H7 (cell line): Measurements from ENCODE around the gene FILIP1. TPM values are rescaled to one million over a fixed set of nuclear protein-coding genes. Genes with fewer than 3 reads are reported as not detected.

ENCODE experiments used
- DNase-seq: peaks from one replicate; pipeline ENCODE4 v3.0.0; 2012
- H3K27me3 ChIP-seq: 2 replicates; pipeline ENCODE4 v1.6.0; 2011; ENCODE audit warnings: mild to moderate bottlenecking, low read length; ENCODE audit not compliant: control insufficient read depth, insufficient read depth
- H3K36me3 ChIP-seq: replicated peaks from 2 replicates; pipeline ENCODE4 v1.5.1; 2011; ENCODE audit warnings: low read length; ENCODE audit not compliant: control insufficient read depth, insufficient read depth
- H3K4me3 ChIP-seq: 2 replicates; pipeline ENCODE4 v1.5.1; 2011; ENCODE audit warnings: low read depth, mild to moderate bottlenecking, control low read depth, low read length, moderate library complexity; ENCODE audit not compliant: insufficient read depth
- total RNA-seq: library from RNA; depleted of rRNA; stranded (reverse); fragments of >200 nt; shearing (Covaris generic); gene quantifications from 2 replicates; pipeline ENCODE4 v1.2.3, GENCODE V29; 2014

The FILIP1 gene
- total RNA-seq, 1 experiment from 2014 or later = 1.4 TPM

DNA sequence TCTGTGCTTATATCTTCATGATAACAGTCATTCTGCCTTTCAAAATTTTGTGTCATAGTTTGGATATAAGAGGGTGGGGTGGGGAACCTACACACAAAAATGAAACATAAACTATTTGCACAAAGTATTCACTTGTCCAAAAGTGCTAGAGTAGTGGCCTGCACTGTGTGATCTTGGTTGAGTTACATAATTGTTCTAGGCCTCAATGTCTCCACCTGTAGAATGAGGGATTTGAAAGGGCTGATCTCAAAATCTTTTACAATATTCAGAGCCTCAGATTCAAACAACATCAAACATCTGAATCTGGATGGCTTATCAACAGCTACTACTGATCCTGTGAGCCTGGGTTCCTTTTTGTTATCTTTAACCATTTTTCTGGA lies 144.7 kb downstream of the FILIP1 start:
- no peaks in the 10 kb centered on the region for H3K36me3 ChIP-seq
- no peak for DNase-seq
- no peaks in the 10 kb centered on the region for H3K27me3 ChIP-seq
- H3K4me3 ChIP-seq = no peak overlapping the region

GRCh38 chr6:75347898-75348610 lies 145.5 kb downstream of the FILIP1 start:
- DNase-seq = no peak
- Histone ChIP-seq H3K4me3 (no peak overlapping the region), H3K36me3 (no peaks in the 10 kb centered on the region)

GRCh38 chr6:75345413-75345812 lies 148.2 kb downstream of the FILIP1 start:
- Histone ChIP-seq H3K4me3 (no peak overlapping the region), H3K27me3 (no peaks in the 10 kb centered on the region), H3K36me3 (no peaks in the 10 kb centered on the region)
- DNase-seq = no peak

More at GRCh38 chr6:75347898-75348610, 145.5 kb downstream of the FILIP1 start:
- H3K27me3 ChIP-seq = no peaks in the 10 kb centered on the region

- H3K4me3 ChIP-seq = no peak overlapping the region
- no peaks in the 10 kb centered on the region for H3K36me3 ChIP-seq
- no peaks in the 10 kb centered on the region for H3K27me3 ChIP-seq
- no peak for DNase-seq
Measured at GRCh38 chr6:75344455-75344854, 149.1 kb downstream of the FILIP1 start.

DNA sequence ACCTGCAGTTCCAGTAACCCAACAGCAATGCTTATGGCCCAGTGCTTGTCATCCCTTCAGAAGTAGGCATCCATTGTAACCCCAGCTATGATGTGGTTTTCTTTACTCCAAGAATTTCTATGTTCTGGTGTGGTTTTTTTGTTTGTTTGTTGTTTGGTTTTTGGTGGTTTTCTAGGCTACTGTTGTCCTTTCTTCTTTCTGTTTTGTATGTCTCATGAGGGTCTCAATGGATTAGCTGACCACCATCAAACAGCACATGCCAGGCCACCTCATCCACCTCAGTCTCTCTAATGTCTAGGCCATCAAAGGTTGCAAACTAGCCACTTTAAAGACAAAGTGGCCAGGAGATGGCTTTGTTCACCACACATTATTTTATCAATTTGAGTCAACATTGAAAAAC lies 149.6 kb downstream of the FILIP1 start:
- H3K4me3 ChIP-seq = no peak overlapping the region
- DNase-seq = no peak
- no peaks in the 10 kb centered on the region for H3K27me3 ChIP-seq
- no peaks in the 10 kb centered on the region for H3K36me3 ChIP-seq

DNA sequence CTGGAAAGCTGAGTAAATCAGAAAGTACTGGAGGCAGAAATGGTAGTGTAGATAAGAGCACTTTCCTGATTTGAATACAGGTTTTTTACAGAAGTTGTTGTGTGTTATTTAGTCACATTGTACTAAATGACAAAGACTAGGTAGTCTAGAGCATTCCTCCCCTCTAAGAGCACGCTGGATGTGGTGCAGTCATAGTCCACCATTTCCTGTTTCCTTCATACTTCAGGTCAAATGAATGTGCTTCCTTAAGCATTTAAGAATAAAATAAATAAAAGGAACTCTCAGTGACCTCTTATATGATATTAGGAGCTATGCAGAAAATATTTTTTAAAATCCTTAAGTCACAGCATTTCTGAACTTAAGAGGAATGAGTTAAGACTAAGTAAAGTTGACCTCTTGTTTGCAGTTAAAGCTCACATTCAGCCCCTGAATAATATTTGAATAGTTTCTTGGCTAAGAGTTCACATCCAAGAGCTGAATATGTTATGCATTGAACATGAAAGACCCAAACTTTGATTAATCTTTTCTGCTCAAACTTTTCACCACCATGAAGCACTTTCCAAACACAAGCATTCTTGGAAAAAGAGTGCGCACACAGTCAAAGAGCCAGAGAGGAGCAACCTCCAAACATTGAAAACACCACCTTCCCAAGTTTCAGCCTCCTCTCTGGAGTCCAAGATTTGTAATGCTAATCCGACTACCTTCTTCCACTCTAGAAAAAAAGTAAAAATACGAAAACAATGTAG lies 155.6 kb downstream of the FILIP1 start:
- Histone ChIP-seq H3K27me3 (no peaks in the 10 kb centered on the region), H3K36me3 (no peaks in the 10 kb centered on the region), H3K4me3 (no peak overlapping the region)
- no peak for DNase-seq

DNA sequence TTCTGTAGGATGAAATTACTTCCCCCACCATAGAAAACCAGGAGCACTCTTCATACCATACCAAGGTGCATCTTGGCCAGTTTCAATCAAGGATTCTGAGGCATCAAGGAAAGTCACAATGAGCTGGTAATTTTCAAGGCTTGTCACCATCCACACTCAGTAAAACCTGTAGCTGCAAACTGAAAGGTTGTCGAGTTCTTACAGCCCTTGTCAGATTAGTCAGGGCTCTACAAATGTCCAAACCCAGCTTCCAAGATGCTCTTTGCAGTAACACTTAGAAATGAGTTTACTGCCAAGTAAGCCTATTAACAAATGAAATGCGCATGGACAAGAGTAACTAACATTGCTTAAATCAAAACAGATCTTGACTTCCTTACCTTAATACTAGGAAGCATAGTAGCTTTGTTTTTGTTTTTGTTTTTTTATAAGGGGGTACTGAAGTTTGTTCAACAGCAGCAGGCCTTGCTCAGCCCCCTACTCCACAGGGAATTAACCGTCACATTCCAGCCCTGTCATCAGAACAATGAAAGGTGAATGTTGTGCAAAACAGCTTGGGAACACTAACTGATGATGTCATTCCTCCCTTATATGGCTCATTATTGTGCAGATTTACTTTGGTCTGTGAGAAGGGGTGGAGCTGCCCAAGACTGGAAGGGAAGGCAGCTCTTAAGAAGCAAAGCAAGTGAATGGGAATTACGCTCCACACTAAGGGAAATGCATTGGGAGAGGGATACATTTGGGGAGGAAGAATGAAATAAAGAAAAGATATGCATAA lies 159.1 kb downstream of the FILIP1 start:
- no peaks in the 10 kb centered on the region for H3K27me3 ChIP-seq
- peak overlapping the region; percentile 2; the same call in 1 of the 2 replicates for H3K4me3 ChIP-seq
- no peaks in the 10 kb centered on the region for H3K36me3 ChIP-seq
- peak; percentile 40 for DNase-seq

- Histone ChIP-seq H3K4me3 (peak overlapping the region; percentile 2; the same call in 1 of the 2 replicates), H3K27me3 (no peaks in the 10 kb centered on the region), H3K36me3 (no peaks in the 10 kb centered on the region)
- no peak for DNase-seq
Measured at GRCh38 chr6:75333676-75334200, 159.9 kb downstream of the FILIP1 start.

GRCh38 chr6:75331151-75331550 lies 162.4 kb downstream of the FILIP1 start:
- Histone ChIP-seq H3K27me3 (no peaks in the 10 kb centered on the region), H3K36me3 (no peaks in the 10 kb centered on the region), H3K4me3 (no peak overlapping the region)
- no peak for DNase-seq

GRCh38 chr6:75329703-75330102 lies 163.9 kb downstream of the FILIP1 start:
- H3K4me3 ChIP-seq = no peak overlapping the region
- DNase-seq = no peak
- H3K27me3 ChIP-seq = no peaks in the 10 kb centered on the region
- H3K36me3 ChIP-seq = no peaks in the 10 kb centered on the region

GRCh38 chr6:75327807-75328206 lies 165.8 kb downstream of the FILIP1 start:
- H3K27me3 ChIP-seq = no peaks in the 10 kb centered on the region
- no peak overlapping the region for H3K4me3 ChIP-seq
- DNase-seq = no peak
- no peaks in the 10 kb centered on the region for H3K36me3 ChIP-seq

DNA sequence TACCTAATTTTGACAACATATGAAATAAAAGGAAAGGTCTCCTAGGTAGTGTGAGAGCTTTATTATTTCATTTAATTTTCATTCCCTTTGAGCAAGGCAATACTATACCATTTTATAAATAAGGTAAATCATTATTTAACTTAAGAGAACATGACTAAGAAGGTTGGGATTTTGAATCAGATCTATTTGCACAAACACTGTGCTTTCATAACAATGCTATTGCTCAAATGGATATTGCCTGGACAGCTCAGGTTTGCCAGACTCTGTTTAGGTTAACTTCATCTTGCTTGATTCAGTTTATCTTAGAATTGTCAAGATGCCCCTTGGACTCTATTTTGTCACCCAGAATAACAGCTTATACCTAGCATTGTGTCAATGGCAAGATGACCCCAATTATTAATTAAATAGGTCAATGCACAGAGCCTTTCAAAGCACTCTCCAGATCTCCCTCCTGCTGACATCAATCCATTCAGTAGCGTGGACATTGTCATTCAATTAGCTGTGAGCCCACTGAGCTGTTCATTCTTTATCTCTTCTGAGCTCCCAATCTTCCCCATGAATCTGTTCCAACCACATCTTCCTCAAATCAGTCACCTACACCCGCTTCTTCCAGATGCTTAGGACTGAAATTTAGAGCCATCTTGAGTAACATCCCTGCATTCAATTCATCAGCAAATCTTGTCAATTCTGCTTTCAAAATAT lies 166.9 kb downstream of the FILIP1 start:
- Histone ChIP-seq H3K36me3 (no peaks in the 10 kb centered on the region), H3K27me3 (no peaks in the 10 kb centered on the region), H3K4me3 (no peak overlapping the region)
- peak; percentile 24 for DNase-seq

- Histone ChIP-seq H3K36me3 (no peaks in the 10 kb centered on the region), H3K4me3 (no peak overlapping the region), H3K27me3 (no peaks in the 10 kb centered on the region)
- DNase-seq = no peak
Measured at GRCh38 chr6:75318900-75319299, 174.7 kb downstream of the FILIP1 start.
